GM19372 (cell line): ENCODE data around the gene PRMT5.

ENCODE experiments used
- ATAC-seq: cut with Tn5 transposase; IDR thresholded peaks from one replicate; pipeline ENCODE4 v1.9.1; 2021; ENCODE audit warnings: mild to moderate bottlenecking, low read depth, moderate library complexity; ENCODE audit not compliant: unreplicated experiment

The PRMT5 gene

GRCh38 chr14:22898302-22899090 is 30.7 kb downstream of the PRMT5 start:
- ATAC-seq: no peak

- no peak for ATAC-seq
These were observed 31.8 kb downstream of the PRMT5 start for GRCh38 chr14:22897357-22897756.

DNA sequence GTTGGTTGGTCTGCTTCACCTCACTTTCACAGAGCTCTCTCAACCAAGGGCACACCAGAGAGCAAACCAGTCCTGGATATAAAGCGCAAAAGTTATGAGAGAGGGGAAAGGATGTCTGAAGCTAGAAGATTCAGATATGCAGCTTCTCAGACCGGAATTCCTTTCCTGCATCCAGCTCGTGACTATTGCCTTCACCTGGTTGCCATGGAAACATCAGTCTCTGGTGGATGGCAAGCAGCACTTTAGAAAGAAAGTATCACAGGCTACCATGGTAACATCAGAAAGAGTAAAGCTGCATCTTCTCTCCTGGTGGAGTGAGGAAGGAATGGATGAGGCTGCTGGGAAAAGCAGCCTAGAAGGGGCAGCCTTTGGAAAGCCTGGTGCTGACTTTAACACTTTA is 32.4 kb downstream of the PRMT5 start:
- ATAC-seq: no peak

DNA sequence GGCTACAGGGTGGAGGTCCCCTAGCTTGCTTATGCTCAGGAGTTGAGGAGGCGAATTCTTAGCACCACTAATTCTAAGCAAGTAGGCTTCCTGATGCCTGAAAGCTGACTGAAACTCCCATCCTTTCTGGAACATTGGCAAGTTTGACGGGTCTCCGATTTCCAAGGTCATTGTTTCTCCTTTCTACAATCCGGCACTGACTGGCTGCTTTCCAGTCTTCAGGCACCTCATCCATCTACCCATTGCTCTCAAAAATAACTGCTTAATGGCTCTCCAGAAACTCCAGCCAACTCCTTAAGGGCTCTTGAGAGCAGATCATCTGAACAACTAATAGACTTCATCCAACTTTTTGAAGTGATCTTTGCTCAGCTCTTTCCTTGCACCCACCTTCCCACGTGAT is 32.8 kb downstream of the PRMT5 start:
- no peak for ATAC-seq

GRCh38 chr14:22895402-22895801 is 33.8 kb downstream of the PRMT5 start:
- ATAC-seq: no peak

- ATAC-seq: no peak
These were observed 35.5 kb downstream of the PRMT5 start for GRCh38 chr14:22893706-22894105.

DNA sequence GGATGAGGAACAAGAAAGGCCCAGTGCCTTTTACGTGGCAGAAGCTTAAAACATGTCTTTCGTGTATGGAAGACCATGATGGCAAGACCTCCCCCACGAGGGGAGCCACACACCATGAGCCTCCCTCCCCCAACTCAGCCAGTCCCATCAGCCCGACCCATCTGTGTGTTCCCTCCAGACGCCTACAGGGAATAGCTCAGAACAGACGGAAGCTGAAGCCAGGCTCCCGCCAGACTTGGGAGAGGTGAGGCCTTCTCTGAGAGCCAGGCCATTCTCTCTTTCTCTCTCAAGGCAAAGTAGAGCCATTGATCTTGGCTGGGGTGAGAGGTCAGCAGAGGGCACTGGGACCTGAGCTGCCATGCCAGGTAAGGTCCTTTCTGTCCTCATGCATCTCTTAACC is 36.7 kb downstream of the PRMT5 start:
- ATAC-seq: no peak

DNA sequence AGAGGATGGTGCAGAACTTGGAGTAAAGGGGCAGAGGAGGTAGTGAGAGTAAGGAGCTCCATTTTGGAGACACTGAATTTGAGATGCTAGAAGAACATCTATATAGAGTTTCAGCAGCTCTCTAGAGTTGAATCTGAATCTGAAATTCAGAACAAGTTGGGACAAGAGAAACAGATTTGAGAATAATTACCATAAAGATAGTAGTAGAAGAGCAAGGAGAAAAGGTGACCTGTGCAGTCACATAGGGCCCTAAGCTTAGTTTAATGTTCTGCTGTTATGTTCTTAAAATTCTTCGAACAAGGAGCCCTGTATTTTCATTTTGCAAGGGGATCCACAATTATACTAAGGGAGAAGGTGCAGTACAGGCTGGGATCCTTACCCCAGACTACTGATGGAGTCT is 38.8 kb downstream of the PRMT5 start:
- ATAC-seq: no peak

DNA sequence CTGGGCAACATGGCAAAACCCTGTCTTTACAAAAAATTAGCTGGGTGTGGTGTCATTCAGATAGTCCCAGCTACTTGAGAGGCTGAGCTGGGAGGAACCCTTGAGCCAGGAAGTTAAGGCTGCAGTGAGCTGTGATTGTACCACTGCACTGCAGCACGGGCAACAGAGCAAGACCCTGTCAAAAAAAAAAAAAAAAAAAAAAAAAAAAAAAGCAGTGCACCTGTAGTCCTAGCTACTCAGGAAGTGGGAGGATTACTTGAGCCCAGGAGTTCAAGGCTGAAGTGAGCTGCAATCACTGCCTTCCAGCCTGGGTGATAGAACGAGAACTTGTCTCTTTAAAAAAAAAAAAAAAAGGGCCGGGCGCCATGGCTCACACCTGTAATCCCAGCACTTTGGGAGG is 40.5 kb downstream of the PRMT5 start:
- no peak for ATAC-seq

GRCh38 chr14:22887990-22888378 is 41.2 kb downstream of the PRMT5 start:
- peak; percentile 33 for ATAC-seq

DNA sequence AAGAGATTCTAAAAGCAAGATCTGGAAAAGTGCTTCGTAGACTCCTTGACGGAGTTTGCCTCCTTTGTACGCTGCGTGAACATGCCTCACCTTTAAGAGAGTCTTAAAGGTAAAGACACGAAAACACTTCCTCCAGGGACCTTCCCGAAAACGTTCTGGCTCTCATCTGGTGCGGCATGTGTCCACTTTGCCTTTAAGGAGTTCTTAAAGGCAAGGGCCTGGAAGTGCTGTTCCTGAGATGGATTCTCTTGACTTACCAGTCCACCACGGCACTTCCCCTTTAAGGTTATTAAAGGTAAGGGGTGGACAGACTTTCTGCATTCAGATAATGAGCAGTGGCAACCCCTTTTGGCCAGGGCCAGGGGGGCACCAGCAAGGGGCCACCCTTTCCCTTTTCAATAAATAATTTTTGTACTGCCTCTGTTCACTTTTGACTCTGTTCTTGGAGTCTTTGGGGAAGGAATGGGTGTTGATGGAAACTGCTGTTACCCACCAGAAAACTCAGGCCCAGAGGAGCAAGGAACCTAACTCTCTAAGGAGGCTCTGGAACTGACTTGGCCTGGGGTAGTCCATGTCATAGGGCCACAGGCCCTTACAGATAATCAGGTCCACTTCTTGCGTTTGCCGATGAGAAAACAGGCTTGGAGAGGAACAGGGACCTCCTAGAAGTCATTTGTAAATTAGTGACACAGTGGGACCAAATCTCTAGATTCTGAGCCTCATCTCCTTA is 41.8 kb downstream of the PRMT5 start:
- peak; percentile 34 for ATAC-seq

DNA sequence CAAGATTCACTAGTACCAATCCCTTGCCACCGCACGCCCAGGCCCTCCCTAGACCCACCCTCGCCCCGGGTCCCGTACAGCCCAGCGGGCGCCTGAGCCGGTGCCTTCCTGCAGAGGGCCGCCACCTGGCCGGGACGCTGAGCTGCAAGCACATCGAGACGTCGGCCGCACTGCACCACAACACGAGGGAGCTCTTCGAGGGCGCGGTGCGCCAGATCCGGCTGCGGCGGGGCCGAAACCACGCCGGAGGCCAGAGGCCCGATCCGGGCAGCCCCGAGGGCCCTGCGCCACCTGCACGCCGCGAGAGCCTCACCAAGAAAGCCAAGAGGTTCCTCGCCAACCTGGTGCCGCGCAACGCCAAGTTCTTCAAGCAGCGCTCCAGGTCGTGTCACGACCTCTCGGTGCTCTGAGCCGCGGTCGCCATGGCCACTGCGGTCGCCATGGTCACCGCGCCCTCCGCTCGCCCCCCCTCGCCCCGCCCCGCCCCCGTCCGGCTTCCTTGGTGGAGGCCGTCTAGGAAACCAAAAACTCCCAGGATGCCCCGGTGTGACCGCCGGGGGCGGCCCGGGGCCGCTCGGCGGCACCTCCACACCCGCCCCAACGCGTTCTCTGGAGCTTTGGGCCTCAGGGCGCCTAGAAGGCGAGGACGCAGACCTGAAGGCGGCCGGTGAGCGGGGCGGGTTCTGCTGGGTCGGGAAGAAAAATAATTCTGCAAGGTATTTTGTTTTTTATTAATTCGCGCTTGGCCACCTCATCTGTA is 42.5 kb downstream of the PRMT5 start:
- peak; percentile 56 for ATAC-seq

DNA sequence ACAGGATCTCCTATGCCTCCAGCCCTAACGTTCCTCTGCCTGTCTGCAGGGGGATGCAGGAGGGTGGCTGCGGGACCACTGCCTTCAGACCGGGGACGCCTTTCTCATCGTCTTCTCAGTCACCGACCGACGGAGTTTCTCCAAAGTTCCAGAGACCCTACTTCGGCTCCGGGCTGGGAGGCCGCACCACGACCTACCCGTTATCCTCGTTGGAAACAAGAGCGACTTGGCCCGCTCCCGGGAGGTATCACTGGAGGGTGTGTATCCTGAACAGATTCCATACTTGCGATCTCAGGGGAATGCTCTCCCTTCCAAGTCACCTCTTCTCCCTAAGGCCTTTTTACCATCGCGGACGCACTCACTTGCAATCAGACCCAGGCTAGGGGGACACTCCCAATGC is 43.2 kb downstream of the PRMT5 start:
- no peak for ATAC-seq

- no peak for ATAC-seq
These were observed 44.2 kb downstream of the PRMT5 start for GRCh38 chr14:22884738-22885523.

- no peak for ATAC-seq
These were observed 45.0 kb downstream of the PRMT5 start for GRCh38 chr14:22884076-22884737.

- no peak for ATAC-seq
These were observed 45.8 kb downstream of the PRMT5 start, which contains the start of gene REM2 for GRCh38 chr14:22883173-22883976. Gene REM2 (plus strand): TSS chr14:22883222. CDS start chr14:22883288, 66 bp downstream.

GRCh38 chr14:22882529-22883172 is 46.5 kb downstream of the PRMT5 start:
- no peak for ATAC-seq

GRCh38 chr14:22882064-22882463 is 47.1 kb downstream of the PRMT5 start:
- ATAC-seq: no peak
